HepG2 (cell line): ENCODE data around the gene CKS1B. TPM values are rescaled to one million over a fixed set of nuclear protein-coding genes. Genes with fewer than 3 reads are reported as not detected.

Source experiments
- ARNT ChIP-seq: fragments of 450-650 bp; IDR thresholded peaks from 2 replicates; pipeline ENCODE4 v1.6.1; 2017
- ARNTL ChIP-seq: sonication (generic); formaldehyde crosslinking; IDR thresholded peaks from 2 replicates; pipeline ENCODE4 v1.4.0; 2020; ENCODE audit warnings: mild to moderate bottlenecking, missing genetic modification reagents
- CEBPG ChIP-seq: IDR thresholded peaks from 2 replicates; pipeline ENCODE4 v1.6.1; 2016
- DDIT3 ChIP-seq: sonication (generic); formaldehyde crosslinking; IDR thresholded peaks from 2 replicates; pipeline ENCODE4 v1.4.0; 2020; ENCODE audit warnings: mild to moderate bottlenecking, missing genetic modification reagents
- EED ChIP-seq: sonication (generic); formaldehyde crosslinking; IDR thresholded peaks from 2 replicates; pipeline ENCODE4 v1.5.0; 2020; ENCODE audit warnings: mild to moderate bottlenecking, missing genetic modification reagents
- ELF3 ChIP-seq: IDR thresholded peaks from 2 replicates; pipeline ENCODE4 v1.6.1; 2016; ENCODE audit warnings: missing genetic modification reagents, missing compliant biosample characterization
- HNF4G ChIP-seq, 2 experiments: sonication (generic) in 1 of 2; formaldehyde crosslinking in 1 of 2; IDR thresholded peaks; 2 replicates each; pipeline versions ENCODE4 v1.4.0 to v1.6.1; 2011 to 2020; ENCODE audit warnings: borderline replicate concordance in 2 of 2, low read depth in 2 of 2, mild to moderate bottlenecking in 2 of 2, low read length in 1 of 2, missing genetic modification reagents in 1 of 2, moderate library complexity in 1 of 2
- KDM5A ChIP-seq: fragments of 200-600 bp; sonication (generic); IDR thresholded peaks from 2 replicates; pipeline ENCODE4 v1.7.0; 2018; ENCODE audit warnings: antibody characterized with exemption, mild to moderate bottlenecking, low read length, borderline replicate concordance
- KLF9 ChIP-seq: IDR thresholded peaks from 2 replicates; pipeline ENCODE4 v1.6.1; 2016; ENCODE audit warnings: low read depth
- MBD4 ChIP-seq: IDR thresholded peaks from 2 replicates; pipeline ENCODE4 v1.6.1; 2012; ENCODE audit warnings: low read length, inconsistent platforms, borderline replicate concordance
- NFE2 ChIP-seq: sonication (generic); formaldehyde crosslinking; IDR thresholded peaks from 2 replicates; pipeline ENCODE4 v1.4.0; 2020; ENCODE audit warnings: missing genetic modification reagents
- NKX3-1 ChIP-seq: sonication (generic); formaldehyde crosslinking; IDR thresholded peaks from 2 replicates; pipeline ENCODE4 v1.5.0; 2020; ENCODE audit warnings: missing genetic modification reagents
- RELA ChIP-seq: sonication (generic); formaldehyde crosslinking; IDR thresholded peaks from 2 replicates; pipeline ENCODE4 v1.4.0; 2020; ENCODE audit warnings: missing genetic modification reagents
- SMARCC2 ChIP-seq: fragments of 450-650 bp; IDR thresholded peaks from 2 replicates; pipeline ENCODE4 v1.6.1; 2017; ENCODE audit warnings: antibody characterized with exemption, mild to moderate bottlenecking
- THAP11 ChIP-seq: IDR thresholded peaks from 2 replicates; pipeline ENCODE4 v1.6.1; 2016; ENCODE audit warnings: missing biosample characterization, missing genetic modification reagents
- TMF1 ChIP-seq: sonication (generic); formaldehyde crosslinking; IDR thresholded peaks from 2 replicates; pipeline ENCODE4 v1.8.1; 2022; ENCODE audit warnings: low read depth, missing genetic modification reagents
- U2AF2 ChIP-seq: fragments of 200-400 bp; formaldehyde crosslinking; IDR thresholded peaks from 2 replicates; pipeline ENCODE4 v1.6.1; 2017; ENCODE audit warnings: low read depth, mild to moderate bottlenecking, low read length
- ZBTB1 ChIP-seq: sonication (generic); formaldehyde crosslinking; IDR thresholded peaks from 2 replicates; pipeline ENCODE4 v1.4.0; 2020; ENCODE audit warnings: missing genetic modification reagents, borderline replicate concordance
- ZMYM4 ChIP-seq: sonication (generic); formaldehyde crosslinking; IDR thresholded peaks from 2 replicates; pipeline ENCODE4 v1.8.1; 2023; ENCODE audit warnings: mild to moderate bottlenecking, missing genetic modification reagents
- ZNF143 ChIP-seq: sonication (generic); formaldehyde crosslinking; IDR thresholded peaks from 2 replicates; pipeline ENCODE4 v1.4.0; 2020; ENCODE audit warnings: missing genetic modification reagents
- ZNF230 ChIP-seq: sonication (generic); formaldehyde crosslinking; IDR thresholded peaks from 2 replicates; pipeline ENCODE4 v1.4.0; 2020; ENCODE audit warnings: mild to moderate bottlenecking, missing genetic modification reagents
- ZNF333 ChIP-seq: sonication (generic); formaldehyde crosslinking; IDR thresholded peaks from 2 replicates; pipeline ENCODE4 v1.4.0; 2020; ENCODE audit warnings: mild to moderate bottlenecking, missing genetic modification reagents, borderline replicate concordance
- ZNF569 ChIP-seq: sonication (generic); formaldehyde crosslinking; IDR thresholded peaks from 2 replicates; pipeline ENCODE4 v1.5.0; 2020; ENCODE audit warnings: mild to moderate bottlenecking, missing genetic modification reagents, moderate library complexity, borderline replicate concordance
- polyA plus RNA-seq, 8 experiments: library from polyadenylated mRNA; depleted of rRNA in 3 of 8; stranded (reverse) in 7 of 8; unstranded in 1 of 8; fragments of >200 nt; fragmentation: Illumina TruSeq in 4 of 8; extraction: Trizol in 4 of 8; gene quantifications; 2 replicates each; pipeline versions ENCODE4 v1.2.1 to v1.2.3, GENCODE V29; 2011 to 2016; ENCODE audit warnings: low read depth in 4 of 8, missing spikeins in 1 of 8, mixed read lengths in 1 of 8; ENCODE audit not compliant: insufficient read depth in 1 of 8
- total RNA-seq, 5 experiments: library from RNA; depleted of rRNA; stranded (reverse); fragments of >200 nt; fragmentation: Illumina TruSeq; extraction: Trizol; gene quantifications; 2 replicates each; pipeline ENCODE4 v1.2.3, GENCODE V29; 2016; ENCODE audit warnings: low read depth in 1 of 5
- TF ChIP-seq, protein P1 (sequence below): sonication (generic); formaldehyde crosslinking; IDR thresholded peaks from 2 replicates; pipeline ENCODE4 v1.4.0; 2020; ENCODE audit warnings: mild to moderate bottlenecking, missing genetic modification reagents
- TF ChIP-seq, protein P2 (sequence below): sonication (generic); formaldehyde crosslinking; IDR thresholded peaks from 2 replicates; pipeline ENCODE4 v1.4.0; 2020; ENCODE audit warnings: missing genetic modification reagents
- TF ChIP-seq, protein P3 (sequence below): sonication (generic); formaldehyde crosslinking; IDR thresholded peaks from 2 replicates; pipeline ENCODE4 v1.8.1; 2023; ENCODE audit warnings: mild to moderate bottlenecking, inconsistent platforms, moderate library complexity, missing genetic modification reagents, borderline replicate concordance

The CKS1B gene
- total and polyA plus RNA-seq, 2 of the 13 experiments (the other 11 are each of a cell fraction or from before 2014, with no cell fraction given) = 217 to 222 TPM

- peak; percentile 90 for TF ChIP-seq U2AF2
- no peak for TF ChIP-seq EED (CRISPR knock-in tag)
- no peak for TF ChIP-seq RELA
- TF ChIP-seq, protein P1, sequence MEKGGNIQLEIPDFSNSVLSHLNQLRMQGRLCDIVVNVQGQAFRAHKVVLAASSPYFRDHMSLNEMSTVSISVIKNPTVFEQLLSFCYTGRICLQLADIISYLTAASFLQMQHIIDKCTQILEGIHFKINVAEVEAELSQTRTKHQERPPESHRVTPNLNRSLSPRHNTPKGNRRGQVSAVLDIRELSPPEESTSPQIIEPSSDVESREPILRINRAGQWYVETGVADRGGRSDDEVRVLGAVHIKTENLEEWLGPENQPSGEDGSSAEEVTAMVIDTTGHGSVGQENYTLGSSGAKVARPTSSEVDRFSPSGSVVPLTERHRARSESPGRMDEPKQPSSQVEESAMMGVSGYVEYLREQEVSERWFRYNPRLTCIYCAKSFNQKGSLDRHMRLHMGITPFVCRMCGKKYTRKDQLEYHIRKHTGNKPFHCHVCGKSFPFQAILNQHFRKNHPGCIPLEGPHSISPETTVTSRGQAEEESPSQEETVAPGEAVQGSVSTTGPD (CRISPR knock-in tag) = no peak
- TF ChIP-seq KLF9 (CRISPR knock-in tag) = no peak
- TF ChIP-seq ARNTL (CRISPR knock-in tag) = no peak
- no peak for TF ChIP-seq ZNF230
- TF ChIP-seq ZNF569 (CRISPR knock-in tag) = no peak
- no peak for TF ChIP-seq SMARCC2
- TF ChIP-seq CEBPG (CRISPR knock-in tag) = no peak
- no peak for TF ChIP-seq NKX3-1 (CRISPR knock-in tag)
- TF ChIP-seq ZNF333 = no peak
- TF ChIP-seq, protein P2, sequence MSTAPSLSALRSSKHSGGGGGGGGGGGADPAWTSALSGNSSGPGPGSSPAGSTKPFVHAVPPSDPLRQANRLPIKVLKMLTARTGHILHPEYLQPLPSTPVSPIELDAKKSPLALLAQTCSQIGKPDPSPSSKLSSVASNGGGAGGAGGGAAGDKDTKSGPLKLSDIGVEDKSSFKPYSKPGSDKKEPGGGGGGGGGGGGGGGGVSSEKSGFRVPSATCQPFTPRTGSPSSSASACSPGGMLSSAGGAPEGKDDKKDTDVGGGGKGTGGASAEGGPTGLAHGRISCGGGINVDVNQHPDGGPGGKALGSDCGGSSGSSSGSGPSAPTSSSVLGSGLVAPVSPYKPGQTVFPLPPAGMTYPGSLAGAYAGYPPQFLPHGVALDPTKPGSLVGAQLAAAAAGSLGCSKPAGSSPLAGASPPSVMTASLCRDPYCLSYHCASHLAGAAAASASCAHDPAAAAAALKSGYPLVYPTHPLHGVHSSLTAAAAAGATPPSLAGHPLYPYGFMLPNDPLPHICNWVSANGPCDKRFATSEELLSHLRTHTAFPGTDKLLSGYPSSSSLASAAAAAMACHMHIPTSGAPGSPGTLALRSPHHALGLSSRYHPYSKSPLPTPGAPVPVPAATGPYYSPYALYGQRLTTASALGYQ (CRISPR knock-in tag) = no peak
- TF ChIP-seq, protein P3, sequence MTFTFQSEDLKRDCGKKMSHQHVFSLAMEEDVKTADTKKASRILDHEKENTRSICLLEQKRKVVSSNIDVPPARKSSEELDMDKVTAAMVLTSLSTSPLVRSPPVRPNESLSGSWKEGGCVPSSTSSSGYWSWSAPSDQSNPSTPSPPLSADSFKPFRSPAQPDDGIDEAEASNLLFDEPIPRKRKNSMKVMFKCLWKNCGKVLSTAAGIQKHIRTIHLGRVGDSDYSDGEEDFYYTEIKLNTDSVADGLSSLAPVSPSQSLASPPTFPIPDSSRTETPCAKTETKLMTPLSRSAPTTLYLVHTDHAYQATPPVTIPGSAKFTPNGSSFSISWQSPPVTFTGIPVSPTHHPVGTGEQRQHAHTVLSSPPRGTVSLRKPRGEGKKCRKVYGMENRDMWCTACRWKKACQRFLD (CRISPR knock-in tag) = no peak
- no peak for TF ChIP-seq NFE2 (CRISPR knock-in tag)
- TF ChIP-seq ZBTB1 (CRISPR knock-in tag) = no peak
- no peak for TF ChIP-seq ZNF143
- no peak for TF ChIP-seq ARNT
- TF ChIP-seq ZMYM4 (CRISPR knock-in tag) = no peak
- no peak for TF ChIP-seq MBD4
- no peak for TF ChIP-seq THAP11 (CRISPR knock-in tag)
- no peak for TF ChIP-seq DDIT3
- TF ChIP-seq ELF3 (CRISPR knock-in tag) = 0 out of 2 replicates have a peak, but pooled peaks have one; percentile 15
- peak; percentile 78 for TF ChIP-seq KDM5A
- TF ChIP-seq HNF4G (IDR thresholded peaks at IDR 0.05; ENCODE audit: borderline replicate concordance, low read depth, low read length) = no peak
- TF ChIP-seq HNF4G (CRISPR knock-in tag; IDR thresholded peaks at IDR 0.05; ENCODE audit: borderline replicate concordance, low read depth) = no peak
- no peak for TF ChIP-seq TMF1
These were observed 27.4 kb downstream of the CKS1B start (continued) for GRCh38 chr1:155001675-155002463.
